ENCODE data around the gene NDE1.
"Not testable (repeated sequence)": the region's sequence is repeated elsewhere in the genome, so short reads cannot be mapped to it uniquely, and the experiment has no call there.

Gene NDE1

DNA sequence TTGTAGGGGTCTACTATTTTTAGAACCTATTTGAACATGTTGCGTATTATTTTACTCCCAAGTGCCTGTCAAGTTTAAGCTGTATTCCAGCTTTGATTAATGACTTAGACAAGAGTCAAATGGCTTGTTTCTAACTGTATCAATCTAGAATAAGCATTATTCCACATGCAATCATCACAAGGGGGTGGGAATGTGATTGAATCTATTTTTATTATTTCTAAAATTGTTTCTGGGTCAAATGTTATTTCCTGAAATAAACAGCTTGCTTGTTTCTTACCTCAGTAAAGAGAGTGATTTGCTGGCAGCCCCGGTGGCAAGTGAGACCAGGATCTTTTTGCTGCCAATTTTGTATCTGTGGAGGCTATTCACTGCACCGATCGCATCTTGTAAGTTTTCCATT is 28.6 kb upstream of the NDE1 start:
- no peak for DNase-seq (ENCODE audit: low read depth)

GRCh38 chr16:15621889-15622288 is 28.2 kb upstream of the NDE1 start:
- DNase-seq (ENCODE audit: low read depth) = no peak

GRCh38 chr16:15631730-15632409 is 18.2 kb upstream of the NDE1 start:
- no peak for DNase-seq (ENCODE audit: low read depth)

DNA sequence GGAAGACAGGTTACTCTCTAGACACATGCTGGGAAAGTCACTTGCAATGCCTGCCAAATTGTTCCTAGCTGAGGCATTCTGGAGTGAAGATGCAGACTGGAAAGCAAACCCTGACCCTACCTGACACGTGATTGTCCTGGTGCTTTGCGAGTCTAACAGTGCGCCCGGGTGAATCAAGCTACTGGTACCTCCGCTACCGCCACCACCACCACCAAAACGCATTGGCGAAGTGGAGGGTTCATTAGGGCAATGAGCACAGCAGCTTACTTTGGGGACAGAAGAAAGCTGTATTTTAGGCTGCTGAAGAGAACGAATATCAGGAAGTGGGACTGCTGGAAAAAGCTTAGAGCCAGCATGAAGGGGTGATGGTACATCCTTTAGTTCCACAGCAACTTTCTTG is 14.1 kb upstream of the NDE1 start:
- DNase-seq (ENCODE audit: low read depth) = no peak

DNA sequence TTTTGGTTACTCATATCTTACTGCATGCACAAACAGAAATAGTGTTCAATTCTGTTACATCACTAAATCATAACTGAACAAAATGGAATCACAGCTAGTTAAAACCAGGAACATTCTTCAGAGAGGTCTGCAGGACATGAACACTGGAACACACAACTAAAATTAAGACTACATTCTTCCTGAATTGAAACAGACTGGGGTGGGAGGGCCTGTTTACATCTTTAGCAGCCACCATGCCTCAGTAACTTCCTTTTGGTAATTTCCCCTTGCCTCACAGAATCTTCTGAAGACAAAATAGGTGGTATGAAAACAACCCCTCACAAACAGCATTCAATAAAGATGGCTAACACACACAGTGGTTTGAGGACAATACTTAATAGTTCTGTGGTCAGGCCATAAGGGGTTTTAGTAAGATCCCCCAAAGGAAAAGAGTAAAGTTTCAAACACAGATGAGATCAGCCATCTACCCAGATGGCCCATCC is 13.6 kb upstream of the NDE1 start:
- DNase-seq (ENCODE audit: low read depth) = no peak

- no peak for DNase-seq (ENCODE audit: low read depth)
These were observed 10.9 kb upstream of the NDE1 start for GRCh38 chr16:15639061-15639568.

- no peak for DNase-seq (ENCODE audit: low read depth)
These were observed 9.1 kb upstream of the NDE1 start for GRCh38 chr16:15640966-15641365.

GRCh38 chr16:15641753-15642556 is 8.1 kb upstream of the NDE1 start:
- no peak for DNase-seq (ENCODE audit: low read depth)

- no peak for DNase-seq (ENCODE audit: low read depth)
These were observed 7.4 kb upstream of the NDE1 start for GRCh38 chr16:15642557-15643047.

DNA sequence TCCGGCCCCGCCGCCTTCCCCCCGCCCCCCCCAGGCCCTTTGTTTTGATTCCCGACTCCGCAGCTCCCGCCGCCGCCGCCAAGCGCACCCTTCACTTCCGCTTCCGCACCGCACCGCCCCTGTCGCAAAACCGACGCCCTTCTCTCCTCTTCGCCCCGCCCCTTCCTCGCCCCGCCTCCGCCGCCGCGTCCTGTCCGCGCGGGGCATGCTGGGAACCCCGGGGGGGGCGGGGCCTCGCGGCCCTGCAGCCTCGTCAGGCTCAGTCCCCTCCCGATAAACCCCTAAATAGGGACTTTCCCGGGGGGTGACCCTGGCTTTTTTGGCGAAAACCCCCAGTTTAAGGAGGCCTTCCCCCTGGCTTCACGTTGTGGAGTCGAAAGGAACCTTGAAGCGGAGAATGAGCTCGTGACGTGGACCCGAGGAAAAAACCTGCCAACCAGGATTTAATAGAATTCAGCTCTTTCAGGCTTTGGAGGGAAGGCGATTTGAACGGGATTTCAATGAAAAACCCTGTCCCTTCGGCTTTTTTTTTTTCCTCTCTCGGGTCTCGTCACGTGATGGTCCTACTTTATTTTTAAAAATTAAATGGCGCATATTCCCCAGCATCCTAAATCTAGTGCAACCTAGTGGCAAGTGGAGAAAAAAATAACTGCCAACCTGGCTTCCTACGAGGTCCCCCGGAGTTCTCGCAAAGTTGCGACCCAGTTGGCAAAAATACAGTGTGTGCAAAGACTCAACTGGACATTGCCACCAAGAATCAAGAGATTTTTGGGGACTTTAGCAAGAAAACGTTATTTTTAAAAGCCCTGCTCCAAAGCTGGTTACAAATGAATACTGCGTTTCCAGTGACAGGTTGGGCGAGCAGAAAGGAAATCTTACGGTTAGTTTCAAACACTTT is 6.7 kb upstream of the NDE1 start, which contains the start of gene MARF1:
TSS of gene MARF1 (minus strand) at position 107 of the 898 bp plus-strand sequence. CDS start 3,921 bp downstream, outside the sequence.
- peak; percentile 90 for DNase-seq (ENCODE audit: low read depth)

DNA sequence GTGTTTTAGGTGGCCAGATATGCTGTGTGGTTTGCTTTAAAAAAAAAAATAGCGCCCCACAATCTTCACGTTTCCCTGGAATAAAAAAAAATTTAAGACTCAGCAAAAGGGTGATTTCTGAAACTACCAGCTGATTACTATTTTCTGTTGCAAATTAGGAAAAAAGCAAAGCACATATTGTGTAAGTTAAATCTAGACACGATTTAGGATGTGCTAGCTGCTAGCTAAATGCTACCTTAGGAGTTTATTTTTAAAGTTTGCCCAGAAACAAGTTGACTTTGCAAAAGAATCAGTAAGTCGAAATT is 6.1 kb upstream of the NDE1 start:
- no peak for DNase-seq (ENCODE audit: low read depth)

DNA sequence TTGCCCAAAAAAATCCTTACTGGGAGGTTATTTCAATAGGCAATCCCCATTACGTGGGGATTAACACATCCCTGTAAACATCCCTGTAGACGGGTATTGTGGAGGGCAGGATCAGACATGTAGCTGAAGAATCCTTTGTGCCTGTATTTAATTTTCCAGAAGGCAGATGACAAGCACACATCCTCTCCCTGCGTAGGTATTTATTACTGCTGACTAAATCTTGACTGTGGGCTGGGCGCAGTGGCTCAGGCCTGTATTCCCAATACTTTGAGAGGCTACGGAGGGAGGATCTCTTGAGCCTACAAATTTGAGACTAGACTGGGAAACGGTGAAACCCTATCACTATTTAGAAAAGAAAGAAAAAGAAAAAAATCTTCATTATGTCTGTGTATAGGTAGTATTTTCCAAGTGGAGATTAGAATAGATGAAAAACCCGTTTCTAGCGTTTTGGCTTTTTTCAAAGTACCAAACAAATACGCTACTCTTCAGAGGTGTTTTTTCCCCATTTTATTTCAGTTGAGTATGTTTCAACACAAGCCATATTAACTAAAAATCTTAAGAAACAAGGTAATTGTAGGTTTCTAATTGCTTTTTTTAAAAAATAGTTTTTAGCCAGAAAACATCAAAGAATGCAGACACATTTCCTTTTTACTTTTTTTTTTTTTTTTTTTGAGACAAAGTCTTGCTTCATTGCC is 5.6 kb upstream of the NDE1 start:
- DNase-seq (ENCODE audit: low read depth) = no peak

DNA sequence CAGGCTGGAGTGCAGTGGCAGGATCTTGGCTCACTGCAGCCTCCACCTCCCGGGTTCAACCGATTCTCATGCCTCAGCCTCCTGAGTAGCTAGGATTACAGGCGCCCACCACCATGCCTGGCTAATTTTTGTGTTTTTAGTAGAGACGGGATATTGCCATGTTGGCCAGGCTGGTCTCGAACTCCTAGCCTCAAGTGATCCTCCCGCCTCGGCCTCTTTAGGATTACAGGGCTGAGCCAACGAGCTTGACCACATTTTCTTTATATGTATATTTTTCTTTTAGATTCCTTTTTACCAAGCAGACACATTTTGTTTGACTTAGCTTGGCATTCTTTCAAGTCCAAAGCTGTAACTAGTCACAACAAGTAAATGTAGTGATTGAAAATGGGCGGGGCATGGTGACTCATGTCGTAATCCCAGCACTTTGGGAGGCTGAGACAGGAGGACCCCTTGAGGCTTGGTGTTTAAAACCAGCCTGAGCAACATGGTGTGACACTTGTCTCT is 5.0 kb upstream of the NDE1 start:
- peak; percentile 87 for DNase-seq (ENCODE audit: low read depth)

DNA sequence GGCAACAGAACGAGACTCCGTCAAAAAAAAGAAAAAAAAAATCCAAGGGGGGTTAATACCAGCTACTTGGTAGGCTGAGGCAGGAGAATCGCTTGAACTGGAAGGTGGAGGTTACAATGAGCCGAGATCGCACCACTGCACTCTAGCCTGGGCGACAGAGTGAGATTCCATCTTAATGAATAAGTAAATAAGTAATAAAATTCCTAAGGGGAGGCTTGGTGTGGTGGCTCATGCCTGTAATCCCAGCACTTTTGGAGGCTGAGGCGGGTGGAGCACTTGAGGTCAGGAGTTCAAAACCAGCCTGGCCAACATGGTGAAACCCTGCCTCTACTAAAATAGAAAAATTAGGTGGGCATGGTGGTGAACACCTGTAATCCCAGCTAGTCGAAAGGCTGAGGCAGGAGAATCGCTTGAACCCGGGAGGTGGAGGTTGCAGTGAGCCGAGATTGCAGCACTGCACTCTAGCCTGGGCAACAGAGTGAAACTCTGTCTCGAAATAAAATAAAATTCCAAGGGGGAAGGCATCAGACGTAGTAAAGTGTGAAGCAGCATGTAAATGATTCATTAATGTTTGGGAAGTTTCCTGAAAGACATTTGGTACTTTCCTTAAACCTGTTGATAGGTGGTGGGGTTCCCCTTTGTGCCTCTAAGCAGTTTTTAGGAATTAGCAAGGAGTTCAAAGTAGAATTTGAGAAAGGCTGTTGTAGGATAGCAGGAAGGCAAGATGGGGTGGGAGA is 3.3 kb upstream of the NDE1 start:
- not testable (repeated sequence) for DNase-seq (ENCODE audit: low read depth)

- no peak for DNase-seq (ENCODE audit: low read depth)
These were observed 2.6 kb upstream of the NDE1 start for GRCh38 chr16:15647294-15648014.

DNA sequence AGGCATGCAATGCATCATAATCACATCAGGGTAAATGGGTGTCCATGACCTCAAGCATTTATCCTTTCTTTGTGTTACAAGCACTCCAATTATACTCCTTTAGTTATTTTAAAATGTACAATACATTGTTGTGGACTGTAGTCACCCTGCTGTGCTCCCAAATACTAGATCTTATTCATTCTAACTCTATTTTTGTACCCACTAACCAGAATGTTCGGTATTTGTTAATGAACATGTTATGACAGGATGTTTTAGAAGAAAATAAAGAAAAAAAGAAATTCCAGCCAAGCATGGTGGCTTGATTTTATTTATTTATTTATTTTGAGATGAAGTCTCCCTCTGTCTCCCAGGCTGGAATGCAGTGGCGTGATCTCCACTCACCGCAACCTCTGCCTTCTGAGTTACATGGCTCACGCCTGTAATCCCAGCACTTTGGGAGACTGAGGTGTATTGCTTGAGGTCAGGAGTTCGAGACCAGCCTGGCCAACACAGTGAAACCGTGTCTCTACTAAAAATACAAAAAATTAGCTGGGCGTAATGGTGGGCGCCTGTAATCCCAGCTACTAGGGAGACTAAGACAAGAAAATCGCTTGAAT is 1.8 kb upstream of the NDE1 start:
- no peak for DNase-seq (ENCODE audit: low read depth)

GRCh38 chr16:15649311-15649710 is 734 bp upstream of the NDE1 start:
- DNase-seq (ENCODE audit: low read depth) = not testable (repeated sequence)

GRCh38 chr16:15649727-15650018 is 372 bp upstream of the NDE1 start:
- no peak for DNase-seq (ENCODE audit: low read depth)

DNA sequence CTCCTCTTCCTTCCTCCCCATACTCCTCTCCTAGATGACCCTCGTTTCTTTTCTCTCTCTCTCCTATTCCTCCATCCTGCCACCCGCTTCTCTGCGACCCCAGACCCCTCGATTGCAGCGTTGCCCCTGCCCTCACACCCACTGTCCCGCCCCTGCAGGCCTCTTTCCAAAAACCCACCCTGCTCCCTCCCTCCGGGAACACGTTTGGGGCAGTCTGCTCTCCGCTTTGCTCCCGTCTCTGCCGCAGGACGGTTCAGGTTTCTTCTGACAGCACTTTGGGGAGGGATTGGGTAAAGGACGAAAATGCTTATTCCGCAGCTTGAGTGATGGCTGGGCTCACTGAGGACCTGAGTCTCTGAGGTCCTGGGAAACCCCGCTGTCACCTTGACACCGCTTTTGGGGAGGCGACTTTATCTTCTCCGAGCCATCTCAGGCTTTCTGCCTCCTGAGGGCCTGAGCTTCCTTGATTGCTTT is 690 bp downstream of the NDE1 start:
- no peak for DNase-seq (ENCODE audit: low read depth)

Measured in stromal cell of bone marrow (primary cell).